Measurements from ENCODE around the gene LY6G5C. TPM values are rescaled to one million over a fixed set of nuclear protein-coding genes. Genes with fewer than 3 reads are reported as not detected.

Gene LY6G5C
- polyA plus RNA-seq, 1 donor (not counting 4 experiments of a cell fraction or from before 2014, with no cell fraction given), result 0.58 TPM

DNA sequence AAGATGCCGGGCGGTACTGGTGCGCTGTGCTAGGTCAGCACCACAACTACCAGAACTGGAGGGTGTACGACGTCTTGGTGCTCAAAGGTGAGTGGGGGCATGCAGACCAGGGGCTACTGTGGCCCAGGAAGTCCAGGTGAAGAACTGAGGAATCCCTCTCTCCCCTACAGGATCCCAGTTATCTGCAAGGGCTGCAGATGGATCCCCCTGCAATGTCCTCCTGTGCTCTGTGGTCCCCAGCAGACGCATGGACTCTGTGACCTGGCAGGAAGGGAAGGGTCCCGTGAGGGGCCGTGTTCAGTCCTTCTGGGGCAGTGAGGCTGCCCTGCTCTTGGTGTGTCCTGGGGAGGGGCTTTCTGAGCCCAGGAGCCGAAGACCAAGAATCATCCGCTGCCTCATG is 26.8 kb upstream of the LY6G5C start:
- Histone ChIP-seq H3K9ac (ENCODE audit: control insufficient read depth, extremely low read depth, insufficient read depth, low read length) (no peak overlapping the region), H3K27me3 (ENCODE audit: control insufficient read depth, extremely low read depth, insufficient read depth, low read length) (no peaks in the 10 kb centered on the region), H3K4me3 (ENCODE audit: control insufficient read depth in 2 of 3, extremely low read depth in 1 of 3, insufficient read depth in 2 of 3, low read depth in 1 of 3, low read length in 3 of 3) (no peak overlapping the region), H2AFZ (ENCODE audit: control insufficient read depth, low read length) (no peak overlapping the region), H3K9me3 (ENCODE audit: control insufficient read depth, low read depth, low read length) (no peaks in the 10 kb centered on the region), H3K4me2 (ENCODE audit: control insufficient read depth, extremely low read depth, insufficient read depth, low read depth, low read length) (no peak overlapping the region), H3K36me3 (ENCODE audit: control insufficient read depth in 2 of 2, extremely low read depth in 1 of 2, insufficient read depth in 2 of 2, low read length in 2 of 2) (no peaks in the 10 kb centered on the region), H3K4me1 (ENCODE audit: control insufficient read depth, extremely low read depth, insufficient read depth, low read length) (peaks cover 20% of the 10 kb centered on the region), H4K20me1 (ENCODE audit: control insufficient read depth, extremely low read depth, insufficient read depth, low read length) (no peaks in the 10 kb centered on the region), H3K27ac (ENCODE audit: control insufficient read depth, insufficient read depth, low read length) (no peak overlapping the region), H3K9me1 (ENCODE audit: control insufficient read depth, extremely low read depth, insufficient read depth, low read length) (no peaks in the 10 kb centered on the region), H3K79me2 (ENCODE audit: control insufficient read depth, insufficient read depth, low read length) (no peaks in the 10 kb centered on the region)
- DNase-seq (ENCODE audit: low read depth, low spot score) (no peak), FAIRE-seq (no peak)
- dilution Hi-C loops (cut with MboI; ENCODE audit: extremely low pct_ligation_motif_present, low sequenced_read_pairs), result no loop called here
- TF ChIP-seq, protein P1, sequence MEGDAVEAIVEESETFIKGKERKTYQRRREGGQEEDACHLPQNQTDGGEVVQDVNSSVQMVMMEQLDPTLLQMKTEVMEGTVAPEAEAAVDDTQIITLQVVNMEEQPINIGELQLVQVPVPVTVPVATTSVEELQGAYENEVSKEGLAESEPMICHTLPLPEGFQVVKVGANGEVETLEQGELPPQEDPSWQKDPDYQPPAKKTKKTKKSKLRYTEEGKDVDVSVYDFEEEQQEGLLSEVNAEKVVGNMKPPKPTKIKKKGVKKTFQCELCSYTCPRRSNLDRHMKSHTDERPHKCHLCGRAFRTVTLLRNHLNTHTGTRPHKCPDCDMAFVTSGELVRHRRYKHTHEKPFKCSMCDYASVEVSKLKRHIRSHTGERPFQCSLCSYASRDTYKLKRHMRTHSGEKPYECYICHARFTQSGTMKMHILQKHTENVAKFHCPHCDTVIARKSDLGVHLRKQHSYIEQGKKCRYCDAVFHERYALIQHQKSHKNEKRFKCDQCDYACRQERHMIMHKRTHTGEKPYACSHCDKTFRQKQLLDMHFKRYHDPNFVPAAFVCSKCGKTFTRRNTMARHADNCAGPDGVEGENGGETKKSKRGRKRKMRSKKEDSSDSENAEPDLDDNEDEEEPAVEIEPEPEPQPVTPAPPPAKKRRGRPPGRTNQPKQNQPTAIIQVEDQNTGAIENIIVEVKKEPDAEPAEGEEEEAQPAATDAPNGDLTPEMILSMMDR (optimal IDR thresholded peaks at IDR 0.05 in 1 of 3, IDR thresholded peaks at IDR 0.05 in 1 of 3, conservative IDR thresholded peaks at IDR 0.05 in 1 of 3; ENCODE audit: extremely low read depth in 1 of 3, insufficient read depth in 2 of 3, low read length in 3 of 3), result no peak
- TF ChIP-seq EZH2 (IDR thresholded peaks at IDR 0.05; ENCODE audit: low read length), result no peak

DNA sequence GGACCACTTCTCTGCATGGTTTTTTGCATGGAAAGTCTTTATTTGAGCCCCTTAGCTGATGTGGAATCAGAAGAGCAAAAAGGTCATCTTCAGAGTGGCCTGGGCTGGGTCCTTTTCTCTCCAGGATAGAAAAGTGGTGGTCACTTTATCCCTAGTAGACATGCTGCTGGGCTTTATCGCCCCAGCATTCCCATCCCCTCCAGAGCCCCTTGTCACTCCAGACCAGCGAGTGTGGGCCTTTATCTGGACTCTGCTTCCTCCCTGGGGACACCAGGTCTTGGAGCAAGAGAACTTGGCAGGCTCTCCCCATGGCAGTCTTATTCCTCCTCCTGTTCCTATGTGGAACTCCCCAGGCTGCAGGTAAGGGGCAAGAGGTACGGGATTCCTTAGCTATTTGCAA is 25.7 kb upstream of the LY6G5C start, which contains the start of gene LY6G6F:
TSS of gene LY6G6F (plus strand) at position 268 of the 400 bp plus-strand sequence. CDS start at position 309, 41 bp downstream.
- TF ChIP-seq, protein P1 (optimal IDR thresholded peaks at IDR 0.05 in 1 of 3, IDR thresholded peaks at IDR 0.05 in 1 of 3, conservative IDR thresholded peaks at IDR 0.05 in 1 of 3; ENCODE audit: extremely low read depth in 1 of 3, insufficient read depth in 2 of 3, low read length in 3 of 3), result no peak
- TF ChIP-seq EZH2 (IDR thresholded peaks at IDR 0.05; ENCODE audit: low read length), result no peak
- no peak for FAIRE-seq

More for the DNA sequence above, 25.7 kb upstream of the LY6G5C start, which contains the start of gene LY6G6F:
- H3K4me1 ChIP-seq (ENCODE audit: control insufficient read depth, extremely low read depth, insufficient read depth, low read length), result peaks cover 16% of the 10 kb centered on the region
- no peak within 1 kb of the TSS for H2AFZ ChIP-seq (ENCODE audit: control insufficient read depth, low read length)
- no peak within 1 kb of the TSS for H3K4me3 ChIP-seq (ENCODE audit: control insufficient read depth in 2 of 3, extremely low read depth in 1 of 3, insufficient read depth in 2 of 3, low read depth in 1 of 3, low read length in 3 of 3)
- no peak within 1 kb of the TSS for H3K27ac ChIP-seq (ENCODE audit: control insufficient read depth, insufficient read depth, low read length)
- H3K4me2 ChIP-seq (ENCODE audit: control insufficient read depth, extremely low read depth, insufficient read depth, low read depth, low read length), result no peak within 1 kb of the TSS
- peaks cover 11% of the 10 kb centered on the region for H3K79me2 ChIP-seq (ENCODE audit: control insufficient read depth, insufficient read depth, low read length)
- no peak for DNase-seq (ENCODE audit: low read depth, low spot score)
- no peaks in the 10 kb centered on the region for H4K20me1 ChIP-seq (ENCODE audit: control insufficient read depth, extremely low read depth, insufficient read depth, low read length)
- H3K27me3 ChIP-seq (ENCODE audit: control insufficient read depth, extremely low read depth, insufficient read depth, low read length), result no peaks in the 10 kb centered on the region
- H3K9me3 ChIP-seq (ENCODE audit: control insufficient read depth, low read depth, low read length), result no peaks in the 10 kb centered on the region
- no peak within 1 kb of the TSS for H3K9ac ChIP-seq (ENCODE audit: control insufficient read depth, extremely low read depth, insufficient read depth, low read length)
- H3K36me3 ChIP-seq (ENCODE audit: control insufficient read depth in 2 of 2, extremely low read depth in 1 of 2, insufficient read depth in 2 of 2, low read length in 2 of 2), result no peaks in the 10 kb centered on the region
- H3K9me1 ChIP-seq (ENCODE audit: control insufficient read depth, extremely low read depth, insufficient read depth, low read length), result no peaks in the 10 kb centered on the region
- dilution Hi-C loops (cut with MboI; ENCODE audit: extremely low pct_ligation_motif_present, low sequenced_read_pairs), result no loop called here

Data from keratinocyte (primary cell).